GM10248 (cell line): ENCODE measurements around the gene PGAP3.

Experiments used
- CTCF ChIA-PET: fragments of 300-600 bp; sonication (Branson Sonifier 250); formaldehyde crosslinking; extraction: SDS; loops from one replicate; lab custom pipeline; 2021; ENCODE audit warnings: antibody characterized with exemption; lab: Yijun Ruan, JAX
- POLR2A ChIA-PET: fragments of 350-650 bp; sonication (Branson Sonifier 250); formaldehyde crosslinking; extraction: SDS; loops from one replicate; lab custom pipeline; 2020; ENCODE audit warnings: antibody characterized with exemption; lab: Yijun Ruan, JAX
- DNase-seq: peaks from one replicate; pipeline ENCODE4 v3.0.0; 2012; ENCODE audit errors: extremely low spot score
- TF ChIP-seq, protein P1 (sequence below): IDR thresholded peaks from 2 replicates; pipeline ENCODE4 v1.5.1; 2012; ENCODE audit warnings: mild to moderate bottlenecking, low read depth; ENCODE audit errors: extremely low read depth, missing control alignments, control extremely low read depth

Gene PGAP3

DNA sequence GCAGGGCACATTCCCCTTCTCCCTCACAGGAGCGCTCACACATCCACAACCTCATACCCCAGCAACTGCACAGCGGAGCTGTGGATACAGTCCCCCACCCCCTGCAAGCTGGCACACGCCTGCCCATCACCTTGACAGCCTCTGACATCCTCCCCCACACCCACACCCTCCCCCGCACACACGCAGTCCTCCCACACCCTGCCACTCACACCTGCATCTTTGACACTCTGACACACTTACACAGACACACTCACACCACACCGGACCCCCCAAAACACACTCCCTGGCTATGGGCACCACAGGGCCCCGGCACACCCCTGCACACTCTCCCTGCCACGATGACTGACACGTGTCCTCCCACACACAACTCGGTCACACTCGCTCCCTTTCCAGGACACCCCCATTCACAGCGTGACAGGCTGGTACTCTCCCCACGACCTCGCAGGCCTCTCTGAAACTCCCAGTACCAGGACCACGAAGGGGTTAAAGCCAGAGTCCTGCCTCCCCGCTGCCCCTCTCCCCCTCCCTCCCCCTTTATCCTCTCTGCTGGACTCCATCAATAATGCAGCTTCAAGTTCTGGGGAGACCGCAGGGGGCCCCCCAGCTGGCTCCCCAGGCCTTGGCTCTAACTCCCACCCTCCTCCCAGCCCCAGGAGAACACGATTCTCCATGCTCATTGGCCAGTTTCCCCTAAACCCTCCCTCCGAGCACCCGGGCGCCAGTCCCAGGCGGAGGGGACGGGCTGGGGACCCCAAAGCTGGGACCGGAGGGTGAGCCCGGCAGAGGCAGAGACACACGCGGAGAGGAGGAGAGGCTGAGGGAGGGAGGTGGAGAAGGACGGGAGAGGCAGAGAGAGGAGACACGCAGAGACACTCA lies 61.4 kb downstream of the PGAP3 start, which contains the start of gene PPP1R1B:
Gene PPP1R1B (plus strand): TSS at position 782 of the 876 bp plus-strand sequence. CDS start 441 bp downstream, outside the sequence.
- POLR2A ChIA-PET = no interaction called here
- CTCF ChIA-PET = interaction anchor here (1.5 to 9.5 kb wide), 6 partner anchors 6 to 354 kb away, joined by 4 to 166 read pairs (median 78); partner anchors contain the start of gene PSMD3

DNA sequence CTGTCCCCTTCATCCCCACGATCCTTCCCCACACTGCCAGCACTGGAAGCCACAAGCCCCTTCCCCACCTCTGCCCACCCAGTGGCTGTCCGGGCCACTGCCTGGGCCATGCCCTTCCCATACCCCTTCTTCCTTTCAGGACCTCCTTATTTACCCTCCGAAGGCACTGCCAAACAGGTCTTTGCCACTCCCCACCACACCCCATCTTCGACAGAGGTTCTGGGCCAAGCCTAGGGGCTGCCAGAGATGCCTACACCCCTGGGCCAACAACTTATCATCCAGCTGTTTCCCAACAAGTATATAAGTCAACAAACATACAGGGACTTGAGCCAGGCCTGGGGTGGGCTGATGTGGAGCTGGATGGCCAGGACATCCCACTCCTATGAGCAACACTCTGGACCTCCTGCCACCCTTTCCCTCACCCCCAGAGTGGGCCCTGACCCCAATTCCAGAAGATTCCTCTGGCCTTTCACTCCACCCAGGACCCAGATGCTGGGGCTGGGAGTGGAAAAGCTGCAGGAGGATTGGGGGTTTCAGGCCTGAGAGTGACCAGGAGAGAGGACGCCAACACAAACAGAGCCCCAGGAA lies 62.6 kb downstream of the PGAP3 start:
- no peak for DNase-seq
- POLR2A ChIA-PET = no interaction called here
- CTCF ChIA-PET = interaction anchor here (0.7 to 9.5 kb wide), 10 partner anchors 7 to 401 kb away, joined by 3 to 166 read pairs (median 5); partner anchors contain the start of gene PSMD3
- TF ChIP-seq, protein P1, sequence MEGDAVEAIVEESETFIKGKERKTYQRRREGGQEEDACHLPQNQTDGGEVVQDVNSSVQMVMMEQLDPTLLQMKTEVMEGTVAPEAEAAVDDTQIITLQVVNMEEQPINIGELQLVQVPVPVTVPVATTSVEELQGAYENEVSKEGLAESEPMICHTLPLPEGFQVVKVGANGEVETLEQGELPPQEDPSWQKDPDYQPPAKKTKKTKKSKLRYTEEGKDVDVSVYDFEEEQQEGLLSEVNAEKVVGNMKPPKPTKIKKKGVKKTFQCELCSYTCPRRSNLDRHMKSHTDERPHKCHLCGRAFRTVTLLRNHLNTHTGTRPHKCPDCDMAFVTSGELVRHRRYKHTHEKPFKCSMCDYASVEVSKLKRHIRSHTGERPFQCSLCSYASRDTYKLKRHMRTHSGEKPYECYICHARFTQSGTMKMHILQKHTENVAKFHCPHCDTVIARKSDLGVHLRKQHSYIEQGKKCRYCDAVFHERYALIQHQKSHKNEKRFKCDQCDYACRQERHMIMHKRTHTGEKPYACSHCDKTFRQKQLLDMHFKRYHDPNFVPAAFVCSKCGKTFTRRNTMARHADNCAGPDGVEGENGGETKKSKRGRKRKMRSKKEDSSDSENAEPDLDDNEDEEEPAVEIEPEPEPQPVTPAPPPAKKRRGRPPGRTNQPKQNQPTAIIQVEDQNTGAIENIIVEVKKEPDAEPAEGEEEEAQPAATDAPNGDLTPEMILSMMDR = no peak

More for the DNA sequence above, 61.4 kb downstream of the PGAP3 start, which contains the start of gene PPP1R1B:
- TF ChIP-seq, protein P1 = no peak
- DNase-seq = no peak

DNA sequence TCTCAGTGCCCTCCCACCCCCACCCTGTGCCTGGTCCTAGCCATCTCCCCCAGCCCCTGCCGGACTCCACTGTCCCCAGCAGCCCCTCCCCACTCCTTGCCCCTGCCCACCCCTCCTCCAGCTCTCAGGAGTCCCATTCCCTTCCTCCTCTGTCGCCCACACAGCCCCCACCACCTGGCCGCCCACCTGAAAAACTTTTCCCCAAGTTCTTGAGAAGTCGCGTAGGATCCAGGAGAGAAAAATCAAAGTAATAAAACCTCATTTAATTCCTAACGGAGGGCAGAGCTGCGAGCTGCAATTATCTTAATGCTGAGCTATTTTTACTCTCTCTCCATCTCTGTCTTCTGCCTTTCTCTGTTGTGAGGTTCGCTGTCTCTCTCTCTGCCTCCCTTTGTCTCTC lies 63.5 kb downstream of the PGAP3 start:
- DNase-seq = no peak
- CTCF ChIA-PET = interaction anchor here (0.7 to 9.5 kb wide), 13 partner anchors 8 to 451 kb away, joined by 3 to 166 read pairs (median 33); partner anchors contain the start of gene MIEN1
- POLR2A ChIA-PET = no interaction called here
- TF ChIP-seq, protein P1 = no peak

DNA sequence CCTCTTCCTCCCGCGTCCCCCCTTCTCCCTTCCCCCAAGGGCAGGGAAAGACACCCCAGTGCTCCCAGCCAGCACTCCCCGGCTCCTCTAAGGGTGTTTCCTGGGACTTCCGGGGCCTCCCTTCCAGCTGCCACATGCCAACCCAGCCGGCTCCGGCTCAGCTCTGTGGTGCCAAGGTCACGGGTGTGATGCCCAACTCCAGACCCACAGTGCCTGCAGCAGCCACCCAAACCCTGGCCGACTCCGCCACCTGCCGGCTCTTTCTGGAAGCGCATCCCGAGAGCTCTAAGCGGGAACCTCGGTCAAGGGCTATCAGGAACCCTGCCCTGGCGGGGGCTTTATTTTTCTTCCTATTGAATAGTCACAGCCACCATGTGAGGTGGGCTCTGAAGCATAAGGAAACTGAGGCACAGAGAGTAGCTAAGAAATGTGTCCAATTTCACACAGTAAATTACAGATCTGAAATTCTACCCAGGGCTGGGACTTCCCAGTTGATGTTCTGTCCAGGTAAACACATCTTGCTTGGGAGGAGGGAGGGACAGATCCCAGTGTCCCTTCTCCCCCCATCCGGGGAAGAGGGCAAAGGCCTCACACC lies 64.4 kb downstream of the PGAP3 start:
- DNase-seq = peak; percentile 84
- ChIA-PET CTCF (interaction anchor here (0.6 to 9.5 kb wide), 42 partner anchors 9 to 463 kb away, joined by 3 to 166 read pairs (median 4); partner anchors contain the start of genes MIEN1, PNMT, PSMD3 and STARD3), POLR2A (interaction anchor here (0.6 kb wide), 2 partner anchors 9 to 174 kb away, joined by 3 to 4 read pairs; no protein-coding TSS in a partner anchor)
- TF ChIP-seq, protein P1 = peak; percentile 94

DNA sequence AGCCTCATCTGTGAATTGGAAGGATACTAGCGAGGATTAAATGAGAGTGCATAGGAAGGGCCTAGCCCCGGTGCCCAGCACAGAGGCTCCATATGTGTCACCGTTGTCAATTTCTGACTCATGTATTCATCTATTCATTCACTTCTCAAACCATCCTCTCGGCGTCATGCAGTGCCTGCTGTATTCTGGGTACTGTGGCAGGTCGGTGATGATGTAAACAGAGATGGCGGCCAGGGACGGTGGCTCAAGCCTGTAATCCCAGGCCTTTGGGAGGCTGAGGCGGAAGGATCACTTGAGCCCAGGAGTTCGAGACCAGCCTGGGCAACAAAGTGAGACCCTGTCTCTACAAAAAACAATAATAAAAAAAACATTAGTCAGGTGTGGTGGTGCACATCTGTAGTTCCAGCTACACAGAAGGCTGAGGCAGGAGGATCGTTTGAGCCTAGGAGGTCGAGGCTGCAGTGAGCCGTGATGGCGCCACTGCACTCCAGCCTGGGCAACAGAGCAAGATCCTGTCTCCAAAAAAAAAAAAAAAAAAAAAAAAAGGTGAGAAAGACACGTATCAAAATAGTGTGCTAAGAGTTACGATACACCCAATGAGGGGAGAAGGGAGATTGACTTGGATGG lies 65.4 kb downstream of the PGAP3 start:
- DNase-seq = no peak
- TF ChIP-seq, protein P1 = no peak
- CTCF ChIA-PET = interaction anchor here (0.6 to 9.5 kb wide), 66 partner anchors 9 to 416 kb away, joined by 3 to 166 read pairs (median 5); partner anchors contain the start of genes GRB7, MIEN1, PGAP3 and PNMT
- POLR2A ChIA-PET = no interaction called here
